ENCODE results near the gene PAX5. TPM values are rescaled to one million over a fixed set of nuclear protein-coding genes. Genes with fewer than 3 reads are reported as not detected.
A peak's percentile ranks its signal among the peaks of the same experiment; 100 is the strongest.
"Not testable (repeated sequence)": the region's sequence is repeated elsewhere in the genome, so short reads cannot be mapped to it uniquely, and the experiment has no call there.

The PAX5 gene
- total and polyA plus RNA-seq, 5 donors from 2014 or later = 0.02 to 0.94 (median 0.15) TPM; not detected in 2

GRCh38 chr9:36872641-36873040 is 161.4 kb downstream of the PAX5 start:
- no peaks in the 10 kb centered on the region for H3K36me3 Mint-ChIP-seq
- no peak overlapping the region for H3K4me3 Mint-ChIP-seq
- Histone ChIP-seq H3K4me3 (ENCODE audit: low read depth, low read length) (no peak overlapping the region), H3K27me3 (ENCODE audit: control insufficient read depth, insufficient read depth, low read length) (no peaks in the 10 kb centered on the region), H3K4me1 (ENCODE audit: control insufficient read depth, insufficient read depth, low read length, poor library complexity, severe bottlenecking) (no peaks in the 10 kb centered on the region), H3K9me3 (ENCODE audit: control insufficient read depth in 2 of 2, low read length in 2 of 2) (no peaks in the 10 kb centered on the region), H3K27ac (ENCODE audit: insufficient read depth, low read length, poor library complexity, severe bottlenecking) (no peak overlapping the region), H3K36me3 (ENCODE audit: control insufficient read depth, insufficient read depth, low read length) (no peaks in the 10 kb centered on the region)
- H3K27ac Mint-ChIP-seq = no peak overlapping the region
- no peaks in the 10 kb centered on the region for H3K9me3 Mint-ChIP-seq
- ATAC-seq (ENCODE audit: low read depth in 2 of 2) (no peak), DNase-seq (no peak)
- H3K4me1 Mint-ChIP-seq = peaks cover 0 to 3% (median 1%) of the 10 kb centered on the region in 4 donors
- H3K27me3 Mint-ChIP-seq = no peaks in the 10 kb centered on the region

GRCh38 chr9:36871606-36872005 is 162.5 kb downstream of the PAX5 start:
- no peak overlapping the region for H3K27ac ChIP-seq (ENCODE audit: insufficient read depth, low read length, poor library complexity, severe bottlenecking)
- ATAC-seq (ENCODE audit: low read depth in 2 of 2) (no peak), DNase-seq (no peak)
- H3K36me3 ChIP-seq (ENCODE audit: control insufficient read depth, insufficient read depth, low read length) = no peaks in the 10 kb centered on the region
- Mint-ChIP-seq H3K27me3 (no peaks in the 10 kb centered on the region), H3K4me1 (peaks cover 0 to 3% (median 1%) of the 10 kb centered on the region in 4 donors), H3K4me3 (no peak overlapping the region), H3K9me3 (no peaks in the 10 kb centered on the region), H3K27ac (peak overlapping the region in 1 of 3 donors; percentile 79), H3K36me3 (no peaks in the 10 kb centered on the region)
- no peaks in the 10 kb centered on the region for H3K4me1 ChIP-seq (ENCODE audit: control insufficient read depth, insufficient read depth, low read length, poor library complexity, severe bottlenecking)
- no peaks in the 10 kb centered on the region for H3K9me3 ChIP-seq (ENCODE audit: control insufficient read depth in 2 of 2, low read length in 2 of 2)
- no peaks in the 10 kb centered on the region for H3K27me3 ChIP-seq (ENCODE audit: control insufficient read depth, insufficient read depth, low read length)
- H3K4me3 ChIP-seq (ENCODE audit: low read depth, low read length) = no peak overlapping the region

- H3K36me3 Mint-ChIP-seq = no peaks in the 10 kb centered on the region
- no peak overlapping the region for H3K4me3 Mint-ChIP-seq
- peaks cover 0 to 3% (median 1%) of the 10 kb centered on the region in 4 donors for H3K4me1 Mint-ChIP-seq
- DNase-seq = no peak
- H3K4me1 ChIP-seq (ENCODE audit: control insufficient read depth, insufficient read depth, low read length, poor library complexity, severe bottlenecking) = no peaks in the 10 kb centered on the region
- no peaks in the 10 kb centered on the region for H3K9me3 ChIP-seq (ENCODE audit: control insufficient read depth in 2 of 2, low read length in 2 of 2)
- H3K4me3 ChIP-seq (ENCODE audit: low read depth, low read length) = no peak overlapping the region
- H3K27me3 Mint-ChIP-seq = no peaks in the 10 kb centered on the region
- H3K27ac Mint-ChIP-seq = no peak overlapping the region
- no peak overlapping the region for H3K27ac ChIP-seq (ENCODE audit: insufficient read depth, low read length, poor library complexity, severe bottlenecking)
- no peaks in the 10 kb centered on the region for H3K36me3 ChIP-seq (ENCODE audit: control insufficient read depth, insufficient read depth, low read length)
- no peaks in the 10 kb centered on the region for H3K9me3 Mint-ChIP-seq
- no peak for ATAC-seq (ENCODE audit: low read depth in 2 of 2)
- no peaks in the 10 kb centered on the region for H3K27me3 ChIP-seq (ENCODE audit: control insufficient read depth, insufficient read depth, low read length)
These were observed 163.1 kb downstream of the PAX5 start for GRCh38 chr9:36870960-36871359.

GRCh38 chr9:36869605-36870004 is 164.5 kb downstream of the PAX5 start:
- not testable (repeated sequence) for H3K9me3 ChIP-seq (ENCODE audit: control insufficient read depth in 2 of 2, low read length in 2 of 2); ATAC-seq (ENCODE audit: low read depth in 2 of 2); H3K4me3 ChIP-seq (ENCODE audit: low read depth, low read length); H3K9me3 Mint-ChIP-seq; H3K4me1 ChIP-seq (ENCODE audit: control insufficient read depth, insufficient read depth, low read length, poor library complexity, severe bottlenecking); H3K4me3 Mint-ChIP-seq; H3K4me1 Mint-ChIP-seq; H3K36me3 ChIP-seq (ENCODE audit: control insufficient read depth, insufficient read depth, low read length); H3K36me3 Mint-ChIP-seq; H3K27me3 Mint-ChIP-seq; H3K27ac Mint-ChIP-seq; H3K27me3 ChIP-seq (ENCODE audit: control insufficient read depth, insufficient read depth, low read length); DNase-seq; H3K27ac ChIP-seq (ENCODE audit: insufficient read depth, low read length, poor library complexity, severe bottlenecking)

GRCh38 chr9:36868586-36869282 is 165.3 kb downstream of the PAX5 start:
- Histone ChIP-seq H3K36me3 (ENCODE audit: control insufficient read depth, insufficient read depth, low read length) (no peaks in the 10 kb centered on the region), H3K4me1 (ENCODE audit: control insufficient read depth, insufficient read depth, low read length, poor library complexity, severe bottlenecking) (no peaks in the 10 kb centered on the region), H3K27ac (ENCODE audit: insufficient read depth, low read length, poor library complexity, severe bottlenecking) (no peak overlapping the region), H3K4me3 (ENCODE audit: low read depth, low read length) (no peak overlapping the region), H3K9me3 (ENCODE audit: control insufficient read depth in 2 of 2, low read length in 2 of 2) (no peaks in the 10 kb centered on the region), H3K27me3 (ENCODE audit: control insufficient read depth, insufficient read depth, low read length) (no peaks in the 10 kb centered on the region)
- no peak overlapping the region for H3K27ac Mint-ChIP-seq
- no peaks in the 10 kb centered on the region for H3K9me3 Mint-ChIP-seq
- H3K4me3 Mint-ChIP-seq = no peak overlapping the region
- peaks cover 0 to 3% (median 1%) of the 10 kb centered on the region in 4 donors for H3K4me1 Mint-ChIP-seq
- H3K27me3 Mint-ChIP-seq = no peaks in the 10 kb centered on the region
- DNase-seq (no peak), ATAC-seq (ENCODE audit: low read depth in 2 of 2) (no peak)
- no peaks in the 10 kb centered on the region for H3K36me3 Mint-ChIP-seq

- H3K27me3 ChIP-seq (ENCODE audit: control insufficient read depth, insufficient read depth, low read length) = no peaks in the 10 kb centered on the region
These were observed 166.2 kb downstream of the PAX5 start for GRCh38 chr9:36867672-36868471.

GRCh38 chr9:36867241-36867640 is 166.8 kb downstream of the PAX5 start:
- Mint-ChIP-seq H3K27me3 (no peaks in the 10 kb centered on the region), H3K4me1 (no peaks in the 10 kb centered on the region), H3K27ac (no peak overlapping the region), H3K4me3 (no peak overlapping the region), H3K36me3 (no peaks in the 10 kb centered on the region), H3K9me3 (no peaks in the 10 kb centered on the region)
- no peaks in the 10 kb centered on the region for H3K36me3 ChIP-seq (ENCODE audit: control insufficient read depth, insufficient read depth, low read length)
- H3K27me3 ChIP-seq (ENCODE audit: control insufficient read depth, insufficient read depth, low read length) = no peaks in the 10 kb centered on the region
- DNase-seq = no peak
- no peak overlapping the region for H3K4me3 ChIP-seq (ENCODE audit: low read depth, low read length)
- H3K9me3 ChIP-seq (ENCODE audit: control insufficient read depth in 2 of 2, low read length in 2 of 2) = no peaks in the 10 kb centered on the region
- no peak overlapping the region for H3K27ac ChIP-seq (ENCODE audit: insufficient read depth, low read length, poor library complexity, severe bottlenecking)
- ATAC-seq (ENCODE audit: low read depth in 2 of 2) = no peak
- no peaks in the 10 kb centered on the region for H3K4me1 ChIP-seq (ENCODE audit: control insufficient read depth, insufficient read depth, low read length, poor library complexity, severe bottlenecking)

More at GRCh38 chr9:36867672-36868471, 166.2 kb downstream of the PAX5 start:
- no peak overlapping the region for H3K4me3 Mint-ChIP-seq
- Histone ChIP-seq H3K9me3 (ENCODE audit: control insufficient read depth in 2 of 2, low read length in 2 of 2) (no peaks in the 10 kb centered on the region), H3K36me3 (ENCODE audit: control insufficient read depth, insufficient read depth, low read length) (no peaks in the 10 kb centered on the region), H3K4me3 (ENCODE audit: low read depth, low read length) (no peak overlapping the region), H3K27ac (ENCODE audit: insufficient read depth, low read length, poor library complexity, severe bottlenecking) (no peak overlapping the region), H3K4me1 (ENCODE audit: control insufficient read depth, insufficient read depth, low read length, poor library complexity, severe bottlenecking) (no peaks in the 10 kb centered on the region)
- ATAC-seq (ENCODE audit: low read depth in 2 of 2) (no peak), DNase-seq (no peak)
- no peaks in the 10 kb centered on the region for H3K4me1 Mint-ChIP-seq
- no peaks in the 10 kb centered on the region for H3K36me3 Mint-ChIP-seq
- no peaks in the 10 kb centered on the region for H3K27me3 Mint-ChIP-seq
- H3K27ac Mint-ChIP-seq = no peak overlapping the region
- no peaks in the 10 kb centered on the region for H3K9me3 Mint-ChIP-seq

GRCh38 chr9:36866840-36867239 is 167.2 kb downstream of the PAX5 start:
- Histone ChIP-seq H3K9me3 (ENCODE audit: control insufficient read depth in 2 of 2, low read length in 2 of 2) (no peaks in the 10 kb centered on the region), H3K36me3 (ENCODE audit: control insufficient read depth, insufficient read depth, low read length) (no peaks in the 10 kb centered on the region), H3K4me3 (ENCODE audit: low read depth, low read length) (no peak overlapping the region), H3K27ac (ENCODE audit: insufficient read depth, low read length, poor library complexity, severe bottlenecking) (no peak overlapping the region), H3K4me1 (ENCODE audit: control insufficient read depth, insufficient read depth, low read length, poor library complexity, severe bottlenecking) (no peaks in the 10 kb centered on the region), H3K27me3 (ENCODE audit: control insufficient read depth, insufficient read depth, low read length) (no peaks in the 10 kb centered on the region)
- DNase-seq = no peak
- ATAC-seq (ENCODE audit: low read depth in 2 of 2) = no peak
- H3K9me3 Mint-ChIP-seq = no peaks in the 10 kb centered on the region
- no peaks in the 10 kb centered on the region for H3K36me3 Mint-ChIP-seq
- H3K4me3 Mint-ChIP-seq = no peak overlapping the region
- H3K4me1 Mint-ChIP-seq = no peaks in the 10 kb centered on the region
- H3K27ac Mint-ChIP-seq = no peak overlapping the region
- H3K27me3 Mint-ChIP-seq = no peaks in the 10 kb centered on the region

All from CD4-positive, CD25-positive, alpha-beta regulatory T cell (primary cell).